GM21526 (cell line): ENCODE data around the gene EXOSC7.
"Not testable (repeated sequence)": the region's sequence is repeated elsewhere in the genome, so short reads cannot be mapped to it uniquely, and the experiment has no call there.

ENCODE experiments used
- ATAC-seq: cut with Tn5 transposase; IDR thresholded peaks from one replicate; pipeline ENCODE4 v1.9.1; 2021; ENCODE audit warnings: moderate library complexity; ENCODE audit not compliant: unreplicated experiment, low FRiP score

Gene EXOSC7

GRCh38 chr3:45053805-45054195 lies 77.8 kb downstream of the EXOSC7 start:
- ATAC-seq = not testable (repeated sequence)

DNA sequence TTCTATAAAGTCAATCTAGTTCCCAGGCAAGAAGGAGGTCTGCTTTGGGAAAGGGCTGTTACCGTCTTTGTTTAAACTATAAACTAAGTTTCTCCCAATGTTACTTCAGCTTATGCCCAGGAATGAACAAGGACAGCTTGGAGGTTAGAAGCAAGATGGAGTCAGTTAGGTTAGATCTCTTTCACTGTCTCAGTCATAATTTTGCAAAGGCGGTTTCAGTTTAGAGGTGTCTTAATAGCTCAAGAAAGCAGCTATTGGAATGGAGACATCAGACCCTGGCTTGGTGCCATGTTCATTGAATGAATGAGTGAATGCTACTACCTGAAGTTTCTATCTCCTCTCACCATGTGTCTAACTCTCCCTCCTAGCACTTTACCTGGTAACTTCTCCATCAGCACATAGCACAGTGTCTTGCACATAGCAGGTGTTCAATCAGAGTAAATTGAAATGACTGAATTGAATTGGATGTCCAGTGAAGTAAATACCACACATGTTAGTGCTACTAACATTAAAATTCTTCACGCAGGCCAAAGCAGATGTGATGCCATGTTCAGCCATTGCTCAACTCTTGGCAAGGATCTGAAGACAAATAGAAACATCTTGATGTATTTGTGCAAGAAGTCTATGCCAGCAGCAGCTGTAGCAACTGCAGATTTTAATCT lies 78.3 kb downstream of the EXOSC7 start:
- no peak for ATAC-seq

- ATAC-seq = no peak
These were observed 79.0 kb downstream of the EXOSC7 start for GRCh38 chr3:45055032-45055410.

- no peak for ATAC-seq
These were observed 79.5 kb downstream of the EXOSC7 start for GRCh38 chr3:45055411-45056143.

GRCh38 chr3:45056608-45057301 lies 80.7 kb downstream of the EXOSC7 start:
- ATAC-seq = no peak

- ATAC-seq = no peak
These were observed 81.5 kb downstream of the EXOSC7 start for GRCh38 chr3:45057557-45057956.

- no peak for ATAC-seq
These were observed 83.1 kb downstream of the EXOSC7 start for GRCh38 chr3:45059132-45059531.

GRCh38 chr3:45060165-45060892 lies 84.3 kb downstream of the EXOSC7 start:
- no peak for ATAC-seq
